Pulmonary artery endothelial cell (primary cell): ENCODE data around the gene EGFR. TPM values are rescaled to one million over a fixed set of nuclear protein-coding genes. Genes with fewer than 3 reads are reported as not detected.
A peak's percentile ranks its signal among the peaks of the same experiment; 100 is the strongest.

ENCODE experiments used
- DNase-seq: peaks from one replicate; pipeline ENCODE4 v3.0.0-alpha.2; 2011; ENCODE audit warnings: low read depth, low spot score
- total RNA-seq: library from RNA; depleted of rRNA; stranded (reverse); fragments of >200 nt; gene quantifications from 2 replicates; pipeline ENCODE4 v1.2.3, GENCODE V29; 2014

The EGFR gene
- 2.5 and 3.6 TPM in 2 replicates for total RNA-seq

DNA sequence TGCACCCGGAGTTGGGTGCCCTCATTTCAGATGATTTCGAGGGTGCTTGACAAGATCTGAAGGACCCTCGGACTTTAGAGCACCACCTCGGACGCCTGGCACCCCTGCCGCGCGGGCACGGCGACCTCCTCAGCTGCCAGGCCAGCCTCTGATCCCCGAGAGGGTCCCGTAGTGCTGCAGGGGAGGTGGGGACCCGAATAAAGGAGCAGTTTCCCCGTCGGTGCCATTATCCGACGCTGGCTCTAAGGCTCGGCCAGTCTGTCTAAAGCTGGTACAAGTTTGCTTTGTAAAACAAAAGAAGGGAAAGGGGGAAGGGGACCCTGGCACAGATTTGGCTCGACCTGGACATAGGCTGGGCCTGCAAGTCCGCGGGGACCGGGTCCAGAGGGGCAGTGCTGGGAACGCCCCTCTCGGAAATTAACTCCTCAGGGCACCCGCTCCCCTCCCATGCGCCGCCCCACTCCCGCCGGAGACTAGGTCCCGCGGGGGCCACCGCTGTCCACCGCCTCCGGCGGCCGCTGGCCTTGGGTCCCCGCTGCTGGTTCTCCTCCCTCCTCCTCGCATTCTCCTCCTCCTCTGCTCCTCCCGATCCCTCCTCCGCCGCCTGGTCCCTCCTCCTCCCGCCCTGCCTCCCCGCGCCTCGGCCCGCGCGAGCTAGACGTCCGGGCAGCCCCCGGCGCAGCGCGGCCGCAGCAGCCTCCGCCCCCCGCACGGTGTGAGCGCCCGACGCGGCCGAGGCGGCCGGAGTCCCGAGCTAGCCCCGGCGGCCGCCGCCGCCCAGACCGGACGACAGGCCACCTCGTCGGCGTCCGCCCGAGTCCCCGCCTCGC, at the start of gene EGFR:
Gene EGFR (plus strand): TSS at position 657 of the 830 bp plus-strand sequence. CDS start 261 bp downstream, outside the sequence.
- no peak for DNase-seq

DNA sequence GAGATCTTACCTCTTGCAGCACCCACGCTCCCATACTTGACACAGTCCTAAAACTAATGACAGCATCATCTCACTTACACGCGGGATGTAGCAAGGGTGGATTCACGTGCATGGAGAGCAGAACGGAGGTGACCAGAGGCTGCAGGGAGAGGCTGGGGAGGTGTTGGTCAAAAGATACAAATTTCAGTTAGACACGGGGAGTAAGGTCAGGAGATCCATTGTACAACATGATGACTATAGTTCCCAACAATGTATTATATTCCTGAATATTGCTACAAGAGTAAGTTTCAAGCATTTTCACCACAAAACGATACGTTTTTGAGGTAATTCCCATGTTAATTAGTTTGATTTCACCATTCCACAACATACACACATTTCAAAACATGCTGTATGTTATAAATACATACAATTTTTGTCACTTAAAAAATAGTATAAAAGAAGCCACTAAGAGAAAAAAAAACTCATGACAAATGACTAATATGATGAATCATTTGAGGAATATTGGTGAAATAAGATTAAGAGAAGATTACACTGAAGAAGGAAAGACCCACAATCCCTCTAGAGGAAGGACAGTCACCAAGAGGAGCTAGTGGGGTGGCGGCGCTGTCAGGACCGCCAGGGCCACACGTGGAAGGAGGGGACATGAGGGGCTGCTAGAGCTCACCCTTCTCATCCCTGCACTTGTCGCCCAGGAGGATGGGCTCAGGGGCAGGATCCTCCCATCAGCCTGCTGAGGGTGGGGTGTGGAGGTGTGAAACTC, 49.4 kb upstream of the EGFR start:
- no peak for DNase-seq

- no peak for DNase-seq
These were observed 46.0 kb upstream of the EGFR start for GRCh38 chr7:54972733-54973294.

DNA sequence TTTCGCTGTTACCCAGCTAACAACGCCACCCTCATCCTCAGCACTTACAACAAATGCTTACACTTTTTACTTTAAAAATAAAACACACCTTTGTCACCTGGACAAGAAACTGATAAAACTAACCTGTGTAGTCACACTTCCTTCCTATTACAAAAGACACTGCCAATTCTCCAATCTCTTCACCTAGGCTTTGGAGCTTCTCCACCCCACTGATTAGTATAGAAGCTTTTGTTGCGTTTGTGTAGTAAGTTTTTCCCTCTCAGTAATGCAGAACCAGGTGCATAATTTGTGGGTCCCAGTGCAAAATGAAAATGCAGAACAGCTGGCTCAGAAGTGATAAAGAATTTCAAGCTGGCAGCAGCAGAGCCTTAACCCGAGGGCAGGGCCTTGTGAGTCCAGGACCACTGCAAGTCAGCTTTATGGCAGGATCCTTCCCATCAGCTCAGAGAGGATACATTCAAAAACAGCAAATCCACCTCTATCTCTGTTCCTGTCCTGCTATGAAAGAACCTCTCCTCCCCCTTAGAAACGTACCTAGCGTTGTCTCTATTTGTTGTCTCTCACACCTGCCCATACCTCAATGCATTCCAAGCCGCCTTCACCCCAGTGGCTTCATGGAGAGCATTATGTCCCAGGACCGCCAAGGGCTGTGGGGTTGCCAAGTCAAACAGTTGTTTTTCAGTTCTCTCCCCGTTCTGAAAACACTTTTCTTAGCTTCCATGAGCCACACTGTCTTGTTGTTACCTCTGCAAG, 40.3 kb upstream of the EGFR start:
- no peak for DNase-seq

GRCh38 chr7:54980521-54980920, 38.3 kb upstream of the EGFR start:
- DNase-seq, result no peak

DNA sequence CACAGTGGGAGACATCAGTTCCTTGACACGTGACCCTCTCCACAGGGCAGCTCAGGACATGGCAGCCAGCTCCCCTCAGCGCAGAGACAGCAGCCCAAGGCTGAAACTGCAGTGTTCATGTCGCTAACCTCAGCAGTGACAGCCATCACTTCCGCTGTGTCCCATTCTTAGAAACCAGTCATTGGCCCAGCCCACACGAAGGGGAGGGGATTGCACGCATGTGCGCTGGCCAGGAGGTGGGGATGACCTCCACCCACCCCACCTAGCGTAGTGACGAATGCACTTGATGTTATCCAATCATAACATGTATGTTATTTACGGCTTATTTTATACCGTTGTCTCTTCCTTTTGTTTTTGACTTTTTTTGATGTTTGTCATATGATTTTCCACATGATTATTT, 36.9 kb upstream of the EGFR start:
- DNase-seq, result no peak

- DNase-seq, result no peak
These were observed 33.1 kb upstream of the EGFR start for GRCh38 chr7:54985426-54986330.

DNA sequence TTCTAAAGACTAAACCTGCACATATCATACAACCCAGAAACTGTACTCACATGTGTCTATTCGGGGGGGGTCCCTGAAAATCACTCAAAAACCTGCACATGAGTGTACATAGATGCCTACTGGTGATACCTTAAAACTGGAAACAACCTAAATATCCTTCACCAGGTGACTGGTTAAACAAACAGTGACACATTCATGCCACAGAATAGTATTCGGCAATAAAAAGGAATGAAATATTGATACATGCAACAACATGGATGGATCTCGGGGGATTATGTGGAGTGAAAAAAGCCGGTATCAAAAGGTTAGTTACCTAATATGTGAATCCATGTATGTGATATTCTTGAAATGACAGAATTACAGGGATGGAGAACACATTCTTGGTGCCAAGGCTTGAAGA, 32.1 kb upstream of the EGFR start:
- DNase-seq, result no peak

GRCh38 chr7:54987772-54988171, 31.0 kb upstream of the EGFR start:
- DNase-seq, result no peak

- no peak for DNase-seq
These were observed 30.3 kb upstream of the EGFR start for GRCh38 chr7:54988516-54988915.

- no peak for DNase-seq
These were observed 29.2 kb upstream of the EGFR start for GRCh38 chr7:54989453-54990225.

DNA sequence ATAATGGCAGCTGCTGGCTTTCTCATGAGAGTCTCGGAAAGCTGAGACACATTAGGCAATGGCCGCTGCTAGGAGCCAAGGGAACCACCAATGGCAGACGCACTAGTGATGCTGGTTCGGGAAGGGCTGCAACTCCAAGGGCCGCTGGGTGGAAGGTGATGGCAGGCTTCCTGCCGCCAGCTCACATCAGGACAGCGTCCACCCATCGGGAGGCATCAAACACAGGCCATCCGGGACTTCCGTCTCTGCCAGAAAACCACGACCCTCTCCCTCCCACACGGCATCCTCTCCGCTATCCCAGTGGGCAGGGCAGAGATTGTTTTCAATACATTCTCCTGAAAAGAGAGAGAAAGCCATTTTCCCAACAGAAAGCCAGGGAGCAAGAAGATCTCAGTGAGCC, 27.5 kb upstream of the EGFR start:
- DNase-seq, result no peak

DNA sequence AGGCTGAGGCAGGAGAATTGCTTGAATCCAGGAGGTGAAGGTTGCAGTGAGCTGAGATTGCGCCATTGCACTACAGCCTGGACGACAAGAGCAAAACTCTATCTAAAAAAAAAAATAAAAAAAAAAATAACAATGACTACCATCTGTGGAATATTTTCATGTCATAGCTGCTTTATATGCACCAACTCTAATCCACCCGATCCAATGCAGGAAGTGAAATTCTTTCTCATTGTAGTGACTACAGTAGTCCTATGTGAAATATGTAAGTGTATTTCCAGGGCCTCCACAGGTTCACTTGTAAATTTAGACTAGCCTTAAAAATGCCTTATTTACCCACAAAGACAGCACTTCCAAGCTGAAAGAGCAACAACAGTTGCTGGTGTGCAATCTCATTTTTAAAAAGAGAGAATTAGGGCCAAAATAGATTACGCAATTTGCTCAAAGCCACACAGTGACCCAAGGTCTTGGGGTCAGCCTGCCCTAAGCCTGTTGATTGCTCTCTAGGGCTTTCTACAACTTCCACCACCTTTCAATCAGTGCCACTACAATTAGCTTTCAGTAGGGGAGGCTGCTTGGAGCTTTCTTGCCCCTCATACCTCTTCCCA, 25.8 kb upstream of the EGFR start:
- no peak for DNase-seq

DNA sequence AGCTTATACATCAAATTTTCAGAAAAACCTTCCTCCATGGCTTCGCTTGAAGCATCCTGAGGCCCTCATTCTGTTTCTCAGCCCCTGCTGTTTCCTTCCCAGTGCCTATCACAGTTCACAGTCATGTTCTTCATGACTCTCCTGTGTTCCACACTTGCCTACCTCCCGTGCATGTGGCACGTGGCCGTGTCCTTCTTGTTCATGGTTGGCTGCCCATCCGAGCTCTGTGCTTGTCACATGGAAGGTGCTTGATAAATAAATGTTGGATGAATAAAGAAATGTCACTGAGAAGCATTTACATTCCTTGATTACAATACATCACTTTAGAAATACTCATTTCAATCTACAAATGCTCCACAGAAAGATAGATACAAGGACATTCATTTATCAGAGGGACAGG, 23.7 kb upstream of the EGFR start:
- DNase-seq, result no peak

- peak; percentile 13 for DNase-seq
These were observed 23.0 kb upstream of the EGFR start for GRCh38 chr7:54995610-54996363.

GRCh38 chr7:54996391-54996790, 22.4 kb upstream of the EGFR start:
- DNase-seq, result no peak

DNA sequence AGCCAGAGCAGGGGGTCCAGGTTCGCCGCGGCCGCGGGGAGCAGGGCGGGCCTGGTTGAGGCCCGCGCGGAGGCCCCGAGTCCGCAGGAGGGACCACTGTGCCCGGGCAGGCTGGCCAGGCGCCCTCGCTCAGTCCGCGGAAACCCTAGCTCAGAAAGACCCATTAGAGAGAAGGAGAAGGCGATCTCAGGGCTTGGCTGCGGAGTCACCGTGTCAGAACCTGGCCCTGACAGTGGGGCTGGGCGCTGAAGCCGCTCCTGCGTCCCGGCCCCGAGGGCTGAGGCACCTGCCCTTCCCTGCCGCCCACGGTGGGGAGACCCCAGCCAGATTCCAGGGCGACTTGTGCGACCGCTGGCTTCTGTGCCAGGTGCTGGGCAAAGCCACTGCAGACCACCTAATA, 14.2 kb upstream of the EGFR start:
- no peak for DNase-seq

GRCh38 chr7:55005241-55005851, 13.5 kb upstream of the EGFR start:
- no peak for DNase-seq
